ENCODE measurements around the gene SFXN4. TPM values are rescaled to one million over a fixed set of nuclear protein-coding genes. Genes with fewer than 3 reads are reported as not detected.
A peak's percentile ranks its signal among the peaks of the same experiment; 100 is the strongest.

The SFXN4 gene
- total and polyA plus RNA-seq, 2 of the 13 experiments (the other 11 are each of a cell fraction or from before 2014, with no cell fraction given): 47.7 to 64.9 TPM

GRCh38 chr10:119104654-119105015 is 60.9 kb downstream of the SFXN4 start:
- POLR2A ChIA-PET: interaction anchor here (1.3 to 4.1 kb wide), 6 partner anchors 10 to 103 kb away, joined by 3 to 106 read pairs (median 20); partner anchors contain the start of genes EIF3A and GRK5
- no peaks in the 10 kb centered on the region for H3K9me3 ChIP-seq (ENCODE audit: low read length)
- H3K4me1 ChIP-seq (ENCODE audit: insufficient read depth, low read length): peaks cover 56% of the 10 kb centered on the region
- BruUV-seq (replicated peaks): no TSS peak
- peak overlapping the region; percentile 62 for H3K27ac ChIP-seq (ENCODE audit: extremely low read length, insufficient read depth, low read length)
- DNase-seq (ENCODE audit: low spot score) (no peak), ATAC-seq (no peak), FAIRE-seq (no peak)
- H3K36me3 ChIP-seq (replicated peaks in 1 of 2; ENCODE audit: control insufficient read depth in 1 of 2, insufficient read depth in 2 of 2, low read length in 2 of 2): no peaks in the 10 kb centered on the region; a peak in 1 of 5 replicates
- intact Hi-C loops (cut with micrococcal nuclease; ENCODE audit: unreplicated experiment) (no loop called here), in situ Hi-C loops (cut with HindIII; ENCODE audit: extremely low pct_ligation_motif_present, low pct_unique_long_range_greater_than_20kb) (no loop called here)
- H3K27me3 ChIP-seq (ENCODE audit: control insufficient read depth in 1 of 2, insufficient read depth in 2 of 2, low read length in 2 of 2): no peaks in the 10 kb centered on the region
- peak overlapping the region; percentile 89 for H3K4me2 ChIP-seq (ENCODE audit: low read depth, low read length)
- peaks cover 16% of the 10 kb centered on the region for H3K79me2 ChIP-seq (ENCODE audit: insufficient read depth, low read length)
- H3K9ac ChIP-seq (ENCODE audit: insufficient read depth, low read depth, low read length): peak overlapping the region; percentile 80
- CTCF ChIA-PET (ENCODE audit: low intra/inter-chr PET ratio, low total read pairs): no interaction called here
- no peaks in the 10 kb centered on the region for H4K20me1 ChIP-seq (ENCODE audit: insufficient read depth, low read length)
- 0% methylated on average over 7 of the region's 22 CpGs for WGBS (ENCODE audit: low lambda C conversion rate)
- peak overlapping the region; percentile 70 to 92 (median 83) for H3K4me3 ChIP-seq (replicated peaks in 1 of 3; ENCODE audit: insufficient read depth in 1 of 3, low read depth in 2 of 3, low read length in 3 of 3)
- H2AFZ ChIP-seq (ENCODE audit: low read length): no peak overlapping the region
- TF ChIP-seq ARID4A (CRISPR knock-in tag; IDR thresholded peaks at IDR 0.05; ENCODE audit: borderline replicate concordance) (no peak), GABPA (IDR thresholded peaks at IDR 0.05; ENCODE audit: low read depth, low read length) (no peak), GABPA (CRISPR knock-in tag; IDR thresholded peaks at IDR 0.05; ENCODE audit: low read depth) (no peak), ZNF547 (CRISPR knock-in tag; IDR thresholded peaks at IDR 0.05) (0 out of 2 replicates have a peak, but pooled peaks have one; percentile 50), ZBTB7A (CRISPR knock-in tag; IDR thresholded peaks at IDR 0.05) (0 out of 2 replicates have a peak, but pooled peaks have one; percentile 27), NFKBIZ (CRISPR knock-in tag; IDR thresholded peaks at IDR 0.05) (no peak), ZNF605 (CRISPR knock-in tag; IDR thresholded peaks at IDR 0.05) (0 out of 2 replicates have a peak, but pooled peaks have one; percentile 9), SP4 (CRISPR knock-in tag; IDR thresholded peaks at IDR 0.05) (no peak), DBP (CRISPR knock-in tag; IDR thresholded peaks at IDR 0.05; ENCODE audit: not compliant biosample characterization) (no peak)
- TF ChIP-seq, protein P1, sequence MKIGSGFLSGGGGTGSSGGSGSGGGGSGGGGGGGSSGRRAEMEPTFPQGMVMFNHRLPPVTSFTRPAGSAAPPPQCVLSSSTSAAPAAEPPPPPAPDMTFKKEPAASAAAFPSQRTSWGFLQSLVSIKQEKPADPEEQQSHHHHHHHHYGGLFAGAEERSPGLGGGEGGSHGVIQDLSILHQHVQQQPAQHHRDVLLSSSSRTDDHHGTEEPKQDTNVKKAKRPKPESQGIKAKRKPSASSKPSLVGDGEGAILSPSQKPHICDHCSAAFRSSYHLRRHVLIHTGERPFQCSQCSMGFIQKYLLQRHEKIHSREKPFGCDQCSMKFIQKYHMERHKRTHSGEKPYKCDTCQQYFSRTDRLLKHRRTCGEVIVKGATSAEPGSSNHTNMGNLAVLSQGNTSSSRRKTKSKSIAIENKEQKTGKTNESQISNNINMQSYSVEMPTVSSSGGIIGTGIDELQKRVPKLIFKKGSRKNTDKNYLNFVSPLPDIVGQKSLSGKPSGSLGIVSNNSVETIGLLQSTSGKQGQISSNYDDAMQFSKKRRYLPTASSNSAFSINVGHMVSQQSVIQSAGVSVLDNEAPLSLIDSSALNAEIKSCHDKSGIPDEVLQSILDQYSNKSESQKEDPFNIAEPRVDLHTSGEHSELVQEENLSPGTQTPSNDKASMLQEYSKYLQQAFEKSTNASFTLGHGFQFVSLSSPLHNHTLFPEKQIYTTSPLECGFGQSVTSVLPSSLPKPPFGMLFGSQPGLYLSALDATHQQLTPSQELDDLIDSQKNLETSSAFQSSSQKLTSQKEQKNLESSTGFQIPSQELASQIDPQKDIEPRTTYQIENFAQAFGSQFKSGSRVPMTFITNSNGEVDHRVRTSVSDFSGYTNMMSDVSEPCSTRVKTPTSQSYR (CRISPR knock-in tag; IDR thresholded peaks at IDR 0.05; ENCODE audit: borderline replicate concordance): peak; percentile 49; the same call in 1 of the 2 replicates
- TF ChIP-seq, protein P2, sequence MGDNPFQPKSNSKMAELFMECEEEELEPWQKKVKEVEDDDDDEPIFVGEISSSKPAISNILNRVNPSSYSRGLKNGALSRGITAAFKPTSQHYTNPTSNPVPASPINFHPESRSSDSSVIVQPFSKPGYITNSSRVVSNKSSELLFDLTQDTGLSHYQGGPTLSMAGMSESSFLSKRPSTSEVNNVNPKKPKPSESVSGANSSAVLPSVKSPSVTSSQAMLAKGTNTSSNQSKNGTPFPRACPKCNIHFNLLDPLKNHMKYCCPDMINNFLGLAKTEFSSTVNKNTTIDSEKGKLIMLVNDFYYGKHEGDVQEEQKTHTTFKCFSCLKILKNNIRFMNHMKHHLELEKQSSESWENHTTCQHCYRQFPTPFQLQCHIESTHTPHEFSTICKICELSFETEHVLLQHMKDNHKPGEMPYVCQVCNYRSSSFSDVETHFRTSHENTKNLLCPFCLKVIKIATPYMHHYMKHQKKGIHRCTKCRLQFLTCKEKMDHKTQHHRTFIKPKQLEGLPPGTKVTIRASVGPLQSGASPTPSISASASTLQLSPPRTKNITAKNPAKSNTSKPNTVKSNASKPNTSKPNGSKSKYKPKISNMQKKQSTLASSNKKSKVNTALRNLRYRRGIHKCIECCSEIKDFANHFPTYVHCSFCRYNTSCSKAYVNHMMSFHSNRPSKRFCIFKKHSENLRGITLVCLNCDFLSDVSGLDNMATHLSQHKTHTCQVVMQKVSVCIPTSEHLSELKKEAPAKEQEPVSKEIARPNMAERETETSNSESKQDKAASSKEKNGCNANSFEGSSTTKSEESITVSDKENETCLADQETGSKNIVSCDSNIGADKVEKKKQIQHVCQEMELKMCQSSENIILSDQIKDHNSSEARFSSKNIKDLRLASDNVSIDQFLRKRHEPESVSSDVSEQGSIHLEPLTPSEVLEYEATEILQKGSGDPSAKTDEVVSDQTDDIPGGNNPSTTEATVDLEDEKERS (CRISPR knock-in tag; IDR thresholded peaks at IDR 0.05): no peak
